ENCODE data around the gene TUBB3.

GRCh38 chr16:89974870-89975269 lies 51.7 kb downstream of the TUBB3 start:
- no peak for TF ChIP-seq CTCF (conservative IDR thresholded peaks at IDR 0.05; ENCODE audit: low read depth, low read length)
- TF ChIP-seq MAZ (IDR thresholded peaks at IDR 0.05; ENCODE audit: borderline replicate concordance, low read depth, low read length): no peak
- no peak for TF ChIP-seq BHLHE40 (IDR thresholded peaks at IDR 0.05; ENCODE audit: low read depth, low read length)

Measured in IMR-90 (cell line).